Inflammatory macrophage treated with lipopolysaccharide for 4 hours (primary cell): ENCODE results near the gene DHRS11.
A peak's percentile ranks its signal among the peaks of the same experiment; 100 is the strongest.

Experiments used
- DNase-seq: peaks from one replicate; pipeline ENCODE4 v3.0.0-alpha.2; 2020

Gene DHRS11, protein sequence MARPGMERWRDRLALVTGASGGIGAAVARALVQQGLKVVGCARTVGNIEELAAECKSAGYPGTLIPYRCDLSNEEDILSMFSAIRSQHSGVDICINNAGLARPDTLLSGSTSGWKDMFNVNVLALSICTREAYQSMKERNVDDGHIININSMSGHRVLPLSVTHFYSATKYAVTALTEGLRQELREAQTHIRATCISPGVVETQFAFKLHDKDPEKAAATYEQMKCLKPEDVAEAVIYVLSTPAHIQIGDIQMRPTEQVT

GRCh38 chr17:36591434-36592315, at the start of gene DHRS11:
TSS of gene DHRS11 (plus strand) at chr17:36591879. CDS start at chr17:36592010, 131 bp downstream.
- peak; percentile 76 for DNase-seq

DNA sequence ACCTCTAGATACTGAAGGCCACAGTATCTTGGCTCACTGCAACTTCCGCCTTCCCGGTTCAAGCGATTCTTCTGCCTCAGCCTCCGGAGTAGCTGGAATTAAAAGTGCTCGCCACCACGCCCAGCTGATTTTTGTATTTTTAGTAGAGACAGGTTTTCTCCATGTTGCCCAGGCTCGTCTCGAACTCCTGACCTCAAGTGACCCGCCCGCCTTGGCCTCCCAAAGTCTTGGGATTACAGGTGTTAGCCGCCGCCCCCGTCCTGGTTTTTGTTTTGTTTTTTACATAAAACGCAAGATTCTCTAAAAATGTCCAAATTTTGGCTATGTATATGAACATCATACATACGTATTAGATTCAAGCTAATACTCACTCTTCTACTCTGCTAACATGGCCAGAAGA, 48.9 kb upstream of the DHRS11 start:
- DNase-seq = no peak

- DNase-seq = peak; percentile 64
These were observed 47.7 kb upstream of the DHRS11 start for GRCh38 chr17:36544044-36544306.

DNA sequence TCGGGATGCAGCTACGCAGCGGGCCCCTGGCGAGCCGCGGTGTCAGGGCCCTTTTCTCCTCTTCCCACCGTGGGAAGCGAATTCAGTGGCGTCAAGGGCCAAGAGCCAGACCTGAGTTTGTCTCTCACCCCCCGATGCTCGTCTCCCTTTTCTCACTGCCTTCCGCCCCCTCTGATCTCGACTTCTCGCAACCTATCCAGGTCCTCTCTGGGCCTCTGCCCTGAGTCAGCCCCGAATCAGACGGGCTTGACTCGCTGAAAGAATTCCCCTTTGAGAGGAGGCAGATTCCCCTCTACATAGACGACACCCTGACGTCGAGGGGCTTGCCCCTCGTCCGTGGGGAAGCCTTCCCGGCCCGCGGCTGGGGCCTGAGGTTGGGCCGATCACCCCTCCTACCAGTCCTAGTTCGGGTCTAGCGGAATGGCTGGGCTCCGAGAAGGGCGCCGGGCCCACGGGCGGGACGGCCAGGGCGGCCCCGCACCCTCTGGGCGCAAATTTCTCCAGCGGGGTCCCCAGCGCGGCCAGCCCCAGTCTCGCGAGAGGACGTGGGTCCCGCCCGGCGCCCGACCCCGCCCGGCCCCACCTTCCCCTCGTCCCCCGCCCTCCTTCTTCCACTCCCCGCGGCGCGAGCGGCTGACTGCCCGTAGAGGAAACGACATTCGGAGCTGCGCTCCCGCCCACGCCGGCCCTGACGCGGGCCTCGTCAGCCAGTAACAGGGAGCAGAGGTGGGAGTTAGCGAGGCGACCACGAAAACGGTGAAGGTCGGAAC, 47.2 kb upstream of the DHRS11 start, which contains the start of gene GGNBP2:
Gene GGNBP2 (plus strand): TSS at position 613 of the 770 bp plus-strand sequence. CDS start 806 bp downstream, outside the sequence.
- DNase-seq = peak; percentile 95

GRCh38 chr17:36545077-36545464, 46.6 kb upstream of the DHRS11 start:
- no peak for DNase-seq

GRCh38 chr17:36545465-36546417, 45.9 kb upstream of the DHRS11 start:
- peak; percentile 94 for DNase-seq

- DNase-seq = peak; percentile 32
These were observed 45.1 kb upstream of the DHRS11 start for GRCh38 chr17:36546418-36547093.

GRCh38 chr17:36547776-36548175, 43.9 kb upstream of the DHRS11 start:
- no peak for DNase-seq

DNA sequence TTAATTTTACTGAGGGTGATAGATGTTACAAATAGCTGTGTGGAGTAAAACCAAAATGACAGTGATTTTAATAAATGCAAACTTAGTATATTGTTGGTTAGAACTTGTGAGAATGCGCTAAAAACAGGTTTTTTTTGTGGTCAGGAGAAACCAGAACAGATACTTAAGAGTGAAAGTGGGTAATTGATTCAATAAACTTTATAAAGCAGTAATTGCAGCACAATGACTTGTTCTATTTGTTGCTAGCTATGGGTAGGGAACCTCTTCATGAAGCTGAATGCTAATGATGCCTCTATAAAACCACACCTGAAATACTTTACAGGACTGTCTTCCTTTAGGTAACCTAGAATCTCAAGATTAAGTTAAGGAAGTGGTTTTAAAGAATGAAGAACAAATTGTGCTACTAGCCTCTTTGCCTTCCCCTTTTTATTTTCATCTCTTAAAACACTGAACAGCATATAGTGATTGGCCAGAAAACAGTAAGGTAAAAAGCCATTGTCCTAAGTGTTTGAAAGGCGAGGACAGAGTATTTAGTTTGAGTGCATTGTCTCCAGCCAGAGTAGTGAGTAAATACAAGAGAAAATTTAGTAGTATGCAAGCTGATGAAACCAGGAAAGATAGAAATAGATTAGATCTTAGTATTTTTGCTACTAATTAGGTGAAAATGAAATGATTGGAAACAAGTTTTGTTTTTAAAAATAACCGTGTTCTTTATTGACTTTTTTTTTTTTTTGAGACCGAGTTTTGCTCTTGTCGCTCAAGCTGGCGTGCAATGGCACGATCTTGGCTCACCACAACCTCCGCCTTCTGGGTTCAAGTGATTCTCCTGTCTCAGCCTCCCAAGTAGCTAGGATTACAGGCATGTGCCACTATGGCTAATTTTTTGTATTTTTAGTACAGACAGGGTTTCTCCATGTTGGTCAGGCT, 40.9 kb upstream of the DHRS11 start:
- DNase-seq = peak; percentile 21

GRCh38 chr17:36553459-36553858, 38.2 kb upstream of the DHRS11 start:
- DNase-seq = no peak

GRCh38 chr17:36566081-36566480, 25.6 kb upstream of the DHRS11 start:
- DNase-seq = no peak

DNA sequence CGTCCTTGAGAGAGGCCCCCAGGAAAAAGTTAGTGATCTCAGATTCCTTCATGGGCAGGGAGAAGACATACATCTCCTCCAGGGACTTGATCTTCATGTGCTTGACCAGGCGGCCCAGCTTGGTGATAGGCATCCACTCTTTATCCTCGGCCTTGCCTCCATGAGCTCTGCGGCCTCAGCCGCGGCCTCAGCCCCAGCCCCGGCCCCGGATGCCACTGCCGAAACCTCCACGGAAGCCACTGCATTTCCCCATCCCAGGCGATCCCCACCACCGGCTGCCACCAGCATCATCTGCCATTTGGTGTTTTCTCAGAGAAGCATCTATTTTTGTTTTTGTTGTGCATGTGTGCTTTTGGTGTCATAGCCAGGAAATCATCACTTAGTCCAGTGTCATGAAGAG, 16.7 kb upstream of the DHRS11 start:
- DNase-seq = no peak

DNA sequence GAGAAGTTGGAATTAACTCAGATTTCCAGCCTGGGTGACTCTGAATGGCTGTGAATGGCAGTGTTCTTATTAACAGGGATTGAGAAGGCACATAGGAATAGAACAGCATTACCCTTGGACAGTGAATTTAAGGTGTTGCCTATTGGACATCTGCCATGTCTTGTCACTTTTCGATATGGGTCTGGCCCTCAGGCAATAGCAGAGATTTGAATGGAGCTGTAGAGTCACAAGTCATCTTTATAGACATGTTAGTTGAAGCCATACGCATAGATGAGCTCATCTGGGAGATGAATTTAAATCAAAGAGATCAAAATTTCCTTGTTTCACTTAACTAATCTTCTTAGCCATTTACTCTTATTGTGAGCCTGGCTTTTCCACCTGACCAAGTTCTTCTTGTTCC, 14.9 kb upstream of the DHRS11 start:
- no peak for DNase-seq

DNA sequence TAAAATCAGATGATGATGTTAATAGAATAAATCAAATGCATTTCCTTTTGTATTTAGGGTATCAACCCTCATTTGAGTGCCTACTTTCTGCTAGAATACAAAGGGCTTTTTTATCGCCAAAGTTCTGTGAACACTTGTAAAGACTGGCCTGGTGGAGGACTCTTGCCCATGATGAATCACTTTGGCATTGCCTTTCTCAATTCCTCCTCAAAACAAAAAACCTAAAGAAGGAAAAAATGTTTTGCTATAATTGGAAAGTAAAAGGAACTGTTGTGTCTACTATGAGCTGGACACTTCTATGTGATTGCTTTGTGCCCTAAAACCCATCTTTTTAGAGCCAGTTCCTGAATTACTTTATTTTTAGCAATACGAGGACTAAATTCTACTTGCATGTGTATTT, 13.0 kb upstream of the DHRS11 start:
- DNase-seq = no peak

DNA sequence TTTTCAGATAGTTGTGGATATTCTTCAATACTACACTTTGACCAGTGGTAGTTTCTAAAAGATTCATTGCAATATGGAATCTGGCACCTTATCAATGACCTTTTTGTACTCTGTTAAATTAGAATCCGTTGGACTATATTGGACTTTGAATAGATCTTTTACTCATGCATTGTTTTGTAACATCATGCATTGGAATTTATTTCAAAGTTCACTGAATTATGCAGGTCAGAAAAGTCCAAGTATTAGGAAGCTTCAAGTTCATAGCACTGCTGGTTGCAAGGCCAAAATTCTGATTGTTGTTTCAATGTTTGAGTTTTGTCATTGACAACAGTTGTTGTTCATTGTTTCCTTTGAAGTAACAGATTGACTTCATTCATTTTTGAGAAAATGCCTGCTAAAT, 7.9 kb upstream of the DHRS11 start:
- DNase-seq = no peak

DNA sequence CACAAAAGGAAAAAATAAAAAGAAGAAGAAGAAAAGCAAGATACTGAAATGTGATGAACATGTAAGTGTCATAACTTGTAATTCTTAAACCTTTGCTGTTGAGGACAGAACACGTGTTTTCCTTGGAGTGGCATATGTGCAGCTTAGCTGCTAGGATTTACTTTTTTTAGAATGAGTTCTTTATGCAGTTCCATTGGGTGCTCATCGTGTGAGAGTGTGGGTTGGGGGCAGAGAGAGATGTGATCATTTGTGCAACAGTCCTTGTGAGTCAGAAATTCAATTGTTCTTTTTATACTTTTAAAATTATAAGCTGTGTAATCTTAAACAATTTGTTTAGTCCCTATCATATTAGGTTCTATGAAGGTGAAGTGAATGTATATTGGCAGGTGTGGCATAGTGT, 5.5 kb upstream of the DHRS11 start:
- no peak for DNase-seq

- peak; percentile 18 for DNase-seq
These were observed 1.6 kb upstream of the DHRS11 start for GRCh38 chr17:36590082-36590481.

DNA sequence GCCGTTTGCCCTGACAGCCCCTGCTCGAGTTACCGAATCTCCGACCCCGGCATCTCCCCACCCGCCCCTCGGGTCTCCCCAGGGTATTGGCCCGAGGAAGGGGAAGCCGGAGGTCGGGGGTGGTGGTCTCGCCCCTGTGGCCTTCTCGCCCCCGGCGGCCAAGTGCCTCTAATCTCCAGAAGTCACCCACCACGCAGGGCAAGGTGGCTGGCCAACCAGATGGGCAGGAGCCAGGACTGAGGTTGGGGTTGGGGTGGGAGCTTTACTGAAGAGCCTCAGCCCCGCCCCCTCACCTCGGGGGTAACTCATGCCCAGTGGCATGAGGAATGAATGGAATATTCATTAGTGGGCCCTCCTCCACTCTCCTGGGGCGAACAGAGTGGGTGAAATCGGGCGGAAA, 637 bp downstream of the DHRS11 start:
- DNase-seq = no peak

DNA sequence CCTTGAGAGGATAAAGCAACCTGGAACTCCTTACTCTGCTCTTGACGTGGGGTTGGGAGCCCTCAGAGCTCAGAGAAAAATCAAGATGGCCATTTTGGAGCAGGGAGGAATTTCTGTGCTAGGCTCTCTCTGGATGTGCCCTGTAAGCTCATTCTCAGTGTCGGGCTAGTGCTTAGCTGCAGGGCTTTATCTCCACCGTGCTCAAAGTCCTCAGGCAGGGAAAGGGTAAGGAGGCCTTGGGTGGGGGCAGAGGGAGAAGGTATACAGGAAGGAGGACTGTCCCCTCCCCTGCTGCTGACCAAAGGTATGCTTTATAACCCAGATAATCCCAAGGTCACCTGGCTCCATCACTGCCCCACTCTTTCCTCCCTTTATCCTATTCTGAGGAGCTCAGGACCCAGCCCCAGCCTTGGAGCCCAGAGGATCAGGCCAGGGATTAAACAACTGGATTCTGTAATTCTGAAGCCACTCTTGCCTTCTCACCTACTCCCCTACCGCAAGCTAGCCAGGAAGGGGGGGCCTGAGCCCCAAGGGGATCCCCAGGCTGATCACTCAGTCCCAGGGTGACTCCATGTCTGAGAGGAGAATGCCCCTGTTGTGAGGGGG, 1.1 kb downstream of the DHRS11 start:
- DNase-seq = no peak

DNA sequence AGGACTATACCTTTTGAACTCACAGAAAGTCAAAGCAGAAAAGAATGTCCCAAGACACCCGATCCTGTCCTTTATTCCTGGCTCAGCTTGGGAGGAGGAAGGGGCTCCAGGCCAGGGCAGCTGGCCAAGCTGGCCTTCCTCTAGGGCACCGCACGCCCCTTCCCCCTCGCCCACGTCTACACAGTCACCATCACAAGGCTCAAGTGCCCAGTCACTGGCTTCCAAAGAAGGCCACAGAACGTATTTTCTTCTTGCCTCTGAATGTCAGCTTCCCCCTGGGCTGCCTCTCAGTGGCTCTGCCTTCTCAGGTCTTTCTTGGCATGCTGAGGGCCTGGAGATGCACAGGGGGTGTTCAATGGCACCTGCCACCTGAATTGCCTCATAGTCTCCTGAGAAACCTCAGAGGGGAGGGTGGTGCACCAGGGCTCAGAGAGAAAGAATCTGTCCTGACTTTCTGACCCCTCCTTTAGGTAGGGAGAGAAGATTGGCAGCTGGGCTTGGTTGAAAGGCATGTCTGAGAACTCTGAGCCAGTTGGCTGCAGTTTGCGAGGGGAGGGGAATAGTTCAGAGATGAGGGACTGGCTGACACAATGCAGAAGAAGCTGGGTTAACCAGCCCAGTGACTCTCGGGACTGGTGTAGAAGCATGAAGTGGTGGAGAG, 2.1 kb downstream of the DHRS11 start:
- DNase-seq = peak; percentile 70
